ENCODE data around the gene CARNS1.

The CARNS1 gene

GRCh38 chr11:67375320-67376055, 40.0 kb upstream of the CARNS1 start:
- DNase-seq (ENCODE audit: low read depth) = no peak

DNA sequence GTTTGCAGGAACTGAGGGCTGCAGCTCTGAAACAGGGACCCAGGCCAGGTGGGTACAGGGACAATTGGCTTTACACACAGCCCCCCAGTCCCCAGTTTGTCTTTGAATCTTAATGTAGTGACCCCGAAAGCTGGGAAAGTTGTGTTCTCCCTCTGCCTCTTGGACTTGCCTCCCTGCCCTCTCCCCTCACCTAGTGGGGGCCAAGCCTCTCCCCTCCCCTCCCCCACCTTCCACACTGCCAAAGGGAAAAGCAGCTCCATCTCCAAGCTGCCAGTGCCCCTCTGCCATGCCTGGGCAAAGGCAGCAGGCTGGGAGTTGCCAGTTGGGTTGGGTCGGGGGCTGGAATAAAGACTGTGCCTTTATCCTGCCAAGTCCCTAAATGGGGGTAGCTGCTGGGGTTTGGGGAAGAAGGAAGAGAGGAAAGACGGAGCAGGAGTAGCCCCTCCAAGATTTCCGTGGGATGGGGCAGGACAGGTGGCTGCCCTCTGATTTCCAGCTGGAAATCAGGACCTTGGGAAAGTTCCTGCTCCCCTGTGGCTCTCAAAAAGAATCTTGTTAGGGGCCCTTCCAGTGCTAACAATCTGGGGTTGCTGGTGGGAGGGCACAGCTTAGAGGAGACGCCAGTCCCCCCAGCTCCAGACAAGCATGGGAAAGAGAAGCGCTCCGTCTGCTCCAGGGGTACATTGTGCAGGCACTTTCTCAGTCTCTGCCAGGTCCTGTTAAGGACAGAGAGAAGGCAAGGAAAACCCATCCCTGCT, 39.2 kb upstream of the CARNS1 start:
- no peak for DNase-seq (ENCODE audit: low read depth)

DNA sequence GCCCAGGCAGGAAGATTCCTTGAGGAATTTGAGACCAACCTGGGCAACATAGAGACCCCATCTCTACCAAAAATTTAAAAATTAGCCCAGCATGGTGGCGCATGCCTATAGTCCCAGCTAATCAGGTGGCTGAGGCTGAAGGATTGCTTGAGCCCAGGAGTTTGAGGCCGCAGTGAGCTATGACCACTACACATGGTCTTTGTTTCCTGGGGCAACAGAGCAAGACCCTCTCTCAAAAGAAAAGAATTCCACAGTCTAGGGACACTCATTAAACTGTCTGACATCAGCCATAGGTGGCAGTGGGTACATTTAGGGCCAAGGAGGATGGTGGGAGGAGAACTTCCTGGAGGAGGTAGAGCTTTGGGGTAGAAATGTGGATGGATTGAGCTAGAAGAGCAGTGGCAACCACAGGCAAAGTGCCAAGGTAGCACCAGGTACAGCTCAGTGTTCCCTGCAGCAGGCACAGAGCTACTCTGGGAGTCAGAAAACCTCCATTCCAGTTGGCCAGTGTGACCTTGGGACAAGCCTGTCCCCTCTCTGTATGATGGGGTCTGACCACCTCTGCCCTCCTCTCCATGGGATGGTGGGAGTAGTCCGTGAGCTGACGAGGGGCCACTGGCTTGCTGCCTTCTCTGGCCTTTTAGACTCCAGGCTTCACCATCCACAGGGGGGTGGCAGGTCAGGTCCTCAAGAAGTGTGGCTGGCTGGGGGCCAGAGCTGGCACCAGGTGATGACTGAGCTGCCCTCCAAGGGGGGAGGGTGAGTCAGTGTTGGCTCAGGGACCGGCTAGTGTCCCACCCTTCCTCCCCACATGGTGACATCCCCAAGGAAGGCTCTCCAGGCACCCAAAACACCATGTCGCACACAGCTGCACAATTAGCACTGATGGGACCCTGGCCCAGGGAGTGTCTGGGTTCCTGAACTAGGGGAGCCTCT, 38.3 kb upstream of the CARNS1 start:
- DNase-seq (ENCODE audit: low read depth) = no peak

DNA sequence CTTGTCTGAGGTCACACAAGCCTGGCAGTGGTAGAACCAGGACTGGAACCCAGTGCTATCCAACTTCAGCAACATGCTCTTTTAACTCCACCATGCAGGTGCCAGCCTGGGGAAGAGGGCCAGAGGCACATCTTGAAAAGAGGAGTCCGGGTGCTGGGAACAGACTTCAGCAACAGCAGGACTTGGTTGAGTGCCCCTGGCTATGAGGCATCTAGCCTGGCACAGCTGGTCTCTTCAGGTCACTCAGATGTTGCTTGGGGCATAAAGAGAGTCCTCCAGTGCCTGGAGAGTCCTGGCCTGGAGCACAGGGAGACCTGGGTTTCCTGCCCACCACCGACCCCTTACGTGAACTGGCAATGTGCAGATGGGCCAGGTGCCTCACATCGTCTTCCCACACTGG, 36.9 kb upstream of the CARNS1 start:
- DNase-seq (ENCODE audit: low read depth) = no peak

- DNase-seq (ENCODE audit: low read depth) = no peak
These were observed 36.1 kb upstream of the CARNS1 start for GRCh38 chr11:67379061-67380058.

- DNase-seq (ENCODE audit: low read depth) = no peak
These were observed 34.1 kb upstream of the CARNS1 start for GRCh38 chr11:67381244-67381972.

GRCh38 chr11:67382276-67383136, 33.0 kb upstream of the CARNS1 start:
- peak; percentile 76 for DNase-seq (ENCODE audit: low read depth)

- DNase-seq (ENCODE audit: low read depth) = no peak
These were observed 30.6 kb upstream of the CARNS1 start for GRCh38 chr11:67384851-67385366.

GRCh38 chr11:67387069-67387468, 28.4 kb upstream of the CARNS1 start:
- no peak for DNase-seq (ENCODE audit: low read depth)

DNA sequence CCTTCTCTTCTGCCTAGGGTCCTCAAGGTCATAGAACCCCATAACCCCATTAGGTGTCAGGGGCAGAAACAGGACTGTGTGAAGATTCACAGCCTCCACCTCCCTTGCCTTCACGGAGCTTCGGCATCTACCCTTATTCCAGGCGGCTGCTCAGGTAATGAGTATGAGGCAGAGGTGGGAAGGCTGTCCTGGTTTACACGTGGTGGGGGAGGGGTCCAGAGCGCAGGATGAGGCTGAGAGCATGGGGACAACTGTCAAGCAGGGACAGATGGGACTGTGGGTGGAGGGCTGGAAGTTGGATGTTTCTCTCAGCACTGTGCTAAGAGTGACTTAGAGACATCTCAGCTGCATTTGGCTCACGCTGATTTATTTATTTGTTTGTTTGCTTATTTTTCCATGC, 28.0 kb upstream of the CARNS1 start:
- no peak for DNase-seq (ENCODE audit: low read depth)

DNA sequence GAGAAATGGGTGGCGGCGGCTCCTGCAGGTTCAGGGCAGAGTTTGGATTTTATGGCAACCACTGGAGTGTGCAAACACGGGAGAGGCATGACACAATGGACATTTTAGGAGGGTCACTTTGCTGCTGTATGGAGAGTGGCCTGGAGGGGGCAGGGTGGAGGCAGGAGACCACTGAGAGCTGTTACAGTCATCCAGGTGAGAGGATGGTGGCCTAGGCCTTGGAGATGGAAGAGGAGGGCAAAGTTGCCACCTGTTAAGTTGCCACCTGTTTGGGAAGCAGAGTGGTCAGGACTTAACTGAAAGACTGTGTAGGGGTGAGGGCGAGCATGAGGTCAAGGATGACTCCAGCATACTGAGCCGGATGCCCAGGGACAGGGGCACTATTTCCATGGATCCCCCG, 26.0 kb upstream of the CARNS1 start:
- no peak for DNase-seq (ENCODE audit: low read depth)

- DNase-seq (ENCODE audit: low read depth) = no peak
These were observed 24.6 kb upstream of the CARNS1 start for GRCh38 chr11:67390947-67391303.

DNA sequence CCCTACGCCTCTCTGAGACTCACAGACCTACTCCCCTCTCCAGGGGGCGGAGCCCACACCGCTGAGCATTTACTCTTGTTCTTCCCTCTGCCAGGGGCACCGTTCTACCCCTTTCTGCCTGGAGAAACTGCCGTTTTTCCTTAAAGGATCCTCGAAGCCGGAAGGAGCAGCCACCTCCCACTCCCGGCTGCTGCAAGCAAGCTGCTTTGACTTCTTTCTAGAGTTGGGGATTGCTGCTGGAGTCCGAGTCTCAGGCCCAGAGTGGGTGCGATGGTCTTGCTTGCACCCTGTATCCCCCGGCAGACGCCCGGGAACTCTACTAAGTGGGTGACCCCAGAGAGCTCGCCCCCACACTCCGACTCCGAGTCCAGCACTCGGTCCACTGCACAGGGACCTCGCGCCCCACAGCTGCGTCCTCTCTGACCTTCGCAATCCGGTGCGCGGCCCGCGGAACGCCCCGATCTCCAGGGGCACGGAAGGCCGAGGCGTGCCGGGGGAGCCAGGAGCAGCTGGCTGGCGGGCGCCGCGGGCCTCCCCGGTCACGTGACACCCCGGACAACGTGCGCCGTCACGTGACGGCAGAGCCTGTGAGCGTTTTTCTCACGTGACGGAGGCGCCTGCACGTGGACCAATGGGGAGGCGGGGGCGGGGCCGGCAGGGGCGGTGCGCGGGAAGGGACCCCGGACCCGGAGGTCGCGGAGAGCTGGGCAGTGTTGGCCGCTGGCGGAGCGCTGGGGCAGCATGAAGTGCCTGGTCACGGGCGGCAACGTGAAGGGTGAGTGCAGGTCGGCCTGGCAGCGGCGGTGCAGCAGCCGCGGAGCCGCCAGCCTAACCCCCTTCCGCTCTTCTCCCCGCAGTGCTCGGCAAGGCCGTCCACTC, 23.9 kb upstream of the CARNS1 start, which contains the start of gene RAD9A:
Gene RAD9A (plus strand): TSS at position 683 of the 879 bp plus-strand sequence. CDS start 59 bp downstream, at position 742.
- peak; percentile 86 for DNase-seq (ENCODE audit: low read depth)

DNA sequence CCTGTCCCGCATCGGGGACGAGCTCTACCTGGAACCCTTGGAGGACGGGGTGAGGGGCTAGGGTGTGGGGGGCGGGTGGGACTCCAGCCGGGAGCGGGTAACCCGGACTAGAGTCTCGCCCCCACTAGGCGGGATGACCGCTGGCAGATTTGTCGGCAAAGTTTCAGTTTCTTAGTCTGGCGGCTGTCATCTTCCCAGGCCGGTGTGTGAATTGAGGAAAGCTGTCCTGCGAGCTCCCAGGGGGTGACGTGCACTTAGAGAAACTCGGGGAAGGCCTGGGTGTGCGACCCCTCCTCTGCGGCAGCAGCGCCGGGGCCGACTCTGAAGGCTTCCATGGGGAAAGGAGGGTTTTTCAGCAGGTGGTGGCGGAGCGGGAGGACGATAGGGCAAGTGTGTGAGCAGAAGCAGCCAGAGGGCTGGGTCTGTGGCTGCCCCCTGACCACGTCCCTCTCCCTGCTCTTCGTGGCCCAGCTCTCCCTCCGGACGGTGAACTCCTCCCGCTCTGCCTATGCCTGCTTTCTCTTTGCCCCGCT, 23.2 kb upstream of the CARNS1 start:
- DNase-seq (ENCODE audit: low read depth) = no peak

- DNase-seq (ENCODE audit: low read depth) = no peak
These were observed 22.0 kb upstream of the CARNS1 start for GRCh38 chr11:67393437-67393836.

DNA sequence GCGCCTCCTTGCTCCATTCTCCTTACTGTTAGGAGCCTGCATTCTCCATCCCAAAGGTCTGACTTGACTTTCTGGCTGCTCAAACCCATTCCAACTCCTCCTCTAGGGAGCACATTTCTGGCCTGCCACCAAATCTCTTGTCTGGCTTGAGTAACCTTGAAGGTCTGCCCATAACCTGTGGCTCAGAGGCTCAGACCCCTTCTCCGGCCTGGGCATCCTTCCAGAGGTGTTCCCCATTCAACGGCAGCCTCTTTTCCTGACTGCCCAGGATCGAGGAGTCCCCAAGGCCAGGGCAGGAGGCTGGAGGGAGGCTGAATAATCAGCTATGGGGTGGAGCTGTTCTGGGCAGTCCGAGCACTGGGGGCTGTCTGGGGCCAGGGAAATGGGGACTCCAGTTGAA, 21.5 kb upstream of the CARNS1 start:
- DNase-seq (ENCODE audit: low read depth) = no peak

DNA sequence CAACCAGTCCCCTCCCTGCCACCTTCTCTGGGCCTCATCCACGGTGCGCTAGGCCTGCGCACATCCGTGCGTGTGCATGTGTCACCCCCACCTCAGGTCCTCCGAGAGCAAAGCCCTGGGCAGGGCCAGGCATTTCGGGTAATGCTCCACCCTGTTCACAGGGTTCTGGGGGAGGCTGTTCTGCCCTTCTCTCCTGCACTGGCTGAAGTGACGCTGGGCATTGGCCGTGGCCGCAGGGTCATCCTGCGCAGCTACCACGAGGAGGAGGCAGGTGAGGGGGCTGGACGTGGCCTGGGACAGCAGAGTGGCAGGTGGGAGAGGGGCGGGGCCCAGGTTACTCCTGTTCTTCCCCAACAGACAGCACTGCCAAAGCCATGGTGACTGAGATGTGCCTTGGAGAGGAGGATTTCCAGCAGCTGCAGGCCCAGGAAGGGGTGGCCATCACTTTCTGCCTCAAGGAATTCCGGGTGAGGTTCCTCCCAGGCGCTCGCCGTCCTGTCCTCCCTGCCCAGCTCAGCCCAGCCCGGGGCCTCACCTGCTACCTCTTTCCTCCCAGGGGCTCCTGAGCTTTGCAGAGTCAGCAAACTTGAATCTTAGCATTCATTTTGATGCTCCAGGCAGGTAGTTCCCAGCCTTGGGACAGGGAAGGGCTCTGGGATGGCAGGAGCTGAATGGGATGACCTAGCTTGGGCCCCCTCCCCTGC, 19.8 kb upstream of the CARNS1 start:
- DNase-seq (ENCODE audit: low read depth) = no peak

DNA sequence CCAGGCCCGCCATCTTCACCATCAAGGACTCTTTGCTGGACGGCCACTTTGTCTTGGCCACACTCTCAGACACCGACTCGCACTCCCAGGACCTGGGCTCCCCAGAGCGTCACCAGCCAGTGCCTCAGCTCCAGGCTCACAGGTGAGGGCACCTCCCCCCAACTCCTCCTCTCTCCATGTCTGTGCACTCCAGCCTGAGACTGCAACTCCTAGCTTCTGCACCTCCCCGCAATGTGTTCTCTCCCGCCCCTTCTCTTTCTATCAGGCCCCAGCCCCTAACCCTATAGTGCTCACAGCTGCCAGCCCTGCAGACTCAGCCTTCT, 19.3 kb upstream of the CARNS1 start:
- DNase-seq (ENCODE audit: low read depth) = no peak
